ENCODE data around the gene LAGE3.

The LAGE3 gene

GRCh38 chrX:154436374-154436982 lies 42.6 kb downstream of the LAGE3 start:
- peak in 1 of 2 donors; percentile 50 for DNase-seq (ENCODE audit: low read depth in 2 of 2)
- TF ChIP-seq, protein P1, sequence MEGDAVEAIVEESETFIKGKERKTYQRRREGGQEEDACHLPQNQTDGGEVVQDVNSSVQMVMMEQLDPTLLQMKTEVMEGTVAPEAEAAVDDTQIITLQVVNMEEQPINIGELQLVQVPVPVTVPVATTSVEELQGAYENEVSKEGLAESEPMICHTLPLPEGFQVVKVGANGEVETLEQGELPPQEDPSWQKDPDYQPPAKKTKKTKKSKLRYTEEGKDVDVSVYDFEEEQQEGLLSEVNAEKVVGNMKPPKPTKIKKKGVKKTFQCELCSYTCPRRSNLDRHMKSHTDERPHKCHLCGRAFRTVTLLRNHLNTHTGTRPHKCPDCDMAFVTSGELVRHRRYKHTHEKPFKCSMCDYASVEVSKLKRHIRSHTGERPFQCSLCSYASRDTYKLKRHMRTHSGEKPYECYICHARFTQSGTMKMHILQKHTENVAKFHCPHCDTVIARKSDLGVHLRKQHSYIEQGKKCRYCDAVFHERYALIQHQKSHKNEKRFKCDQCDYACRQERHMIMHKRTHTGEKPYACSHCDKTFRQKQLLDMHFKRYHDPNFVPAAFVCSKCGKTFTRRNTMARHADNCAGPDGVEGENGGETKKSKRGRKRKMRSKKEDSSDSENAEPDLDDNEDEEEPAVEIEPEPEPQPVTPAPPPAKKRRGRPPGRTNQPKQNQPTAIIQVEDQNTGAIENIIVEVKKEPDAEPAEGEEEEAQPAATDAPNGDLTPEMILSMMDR (IDR thresholded peaks at IDR 0.05; ENCODE audit: low read depth, low read length), result no peak
- peak overlapping the region; percentile 17 to 70 for H3K4me3 ChIP-seq (replicated peaks in 1 of 2; ENCODE audit: low read depth in 2 of 2, low read length in 2 of 2)

DNA sequence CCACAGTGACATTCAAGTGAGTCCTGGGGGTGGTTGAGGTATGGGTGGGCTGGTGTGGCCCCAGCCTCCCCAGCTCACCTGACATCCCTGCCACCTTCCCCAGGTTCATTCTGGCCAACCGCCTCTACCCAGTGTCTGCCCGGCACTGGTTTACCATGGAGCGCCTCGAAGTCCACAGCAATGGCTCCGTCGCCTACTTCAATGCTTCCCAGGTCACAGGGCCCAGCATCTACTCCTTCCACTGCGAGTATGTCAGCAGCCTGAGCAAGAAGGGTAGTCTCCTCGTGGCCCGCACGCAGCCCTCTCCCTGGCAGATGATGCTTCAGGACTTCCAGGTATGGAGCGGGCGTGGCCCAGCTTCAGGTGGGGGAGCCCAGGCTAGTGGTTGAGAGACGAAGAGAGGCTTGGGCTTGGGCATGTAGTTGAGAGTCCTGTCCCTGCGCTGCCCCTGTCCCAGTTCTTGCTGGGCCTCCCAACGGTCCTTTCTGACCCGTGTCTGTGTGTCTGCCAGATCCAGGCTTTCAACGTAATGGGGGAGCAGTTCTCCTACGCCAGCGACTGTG lies 43.8 kb downstream of the LAGE3 start:
- no peak overlapping the region for H3K4me3 ChIP-seq (replicated peaks in 1 of 2; ENCODE audit: low read depth in 2 of 2, low read length in 2 of 2)
- TF ChIP-seq, protein P1 (IDR thresholded peaks at IDR 0.05; ENCODE audit: low read depth, low read length), result no peak
- DNase-seq (ENCODE audit: low read depth in 2 of 2), result no peak

- no peak overlapping the region for H3K4me3 ChIP-seq (replicated peaks in 1 of 2; ENCODE audit: low read depth in 2 of 2, low read length in 2 of 2)
- DNase-seq (ENCODE audit: low read depth in 2 of 2), result no peak
- TF ChIP-seq, protein P1 (IDR thresholded peaks at IDR 0.05; ENCODE audit: low read depth, low read length), result no peak
Observed at GRCh38 chrX:154434394-154435168, 44.5 kb downstream of the LAGE3 start.

GRCh38 chrX:154433605-154434004 lies 45.5 kb downstream of the LAGE3 start:
- H3K4me3 ChIP-seq (replicated peaks in 1 of 2; ENCODE audit: low read depth in 2 of 2, low read length in 2 of 2), result no peak overlapping the region
- TF ChIP-seq, protein P1 (IDR thresholded peaks at IDR 0.05; ENCODE audit: low read depth, low read length), result no peak
- DNase-seq (ENCODE audit: low read depth in 2 of 2), result no peak

DNA sequence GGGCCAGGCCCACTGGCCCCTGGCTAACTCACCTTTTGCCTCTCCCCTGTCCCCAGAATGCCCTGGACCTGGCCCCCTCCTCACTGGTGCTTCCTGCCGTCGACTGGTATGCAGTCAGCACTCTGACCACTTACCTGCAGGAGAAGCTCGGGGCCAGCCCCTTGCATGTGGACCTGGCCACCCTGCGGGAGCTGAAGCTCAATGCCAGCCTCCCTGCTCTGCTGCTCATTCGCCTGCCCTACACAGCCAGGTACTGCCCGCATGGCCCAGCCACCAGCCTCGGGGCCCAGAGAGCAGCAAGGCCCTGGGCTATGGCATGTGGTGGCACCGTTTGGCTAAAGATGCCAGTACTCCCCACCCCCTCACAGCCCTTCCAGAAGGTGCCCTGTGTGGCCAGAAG lies 46.9 kb downstream of the LAGE3 start:
- no peak for DNase-seq (ENCODE audit: low read depth in 2 of 2)
- TF ChIP-seq, protein P1 (IDR thresholded peaks at IDR 0.05; ENCODE audit: low read depth, low read length), result no peak
- H3K4me3 ChIP-seq (replicated peaks in 1 of 2; ENCODE audit: low read depth in 2 of 2, low read length in 2 of 2), result no peak overlapping the region

- TF ChIP-seq, protein P1 (IDR thresholded peaks at IDR 0.05; ENCODE audit: low read depth, low read length), result no peak
- no peak for DNase-seq (ENCODE audit: low read depth in 2 of 2)
- H3K4me3 ChIP-seq (replicated peaks in 1 of 2; ENCODE audit: low read depth in 2 of 2, low read length in 2 of 2), result no peak overlapping the region
Observed at GRCh38 chrX:154431341-154431740, 47.7 kb downstream of the LAGE3 start.
